ENCODE measurements around the gene FRMD8.

FRMD8 gene

GRCh38 chr11:65459552-65459951 is 73.1 kb downstream of the FRMD8 start:
- Histone ChIP-seq H3K27ac (no peak overlapping the region), H3K4me1 (peaks cover 30% of the 10 kb centered on the region), H3K4me3 (no peak overlapping the region), H3K4me2 (no peak overlapping the region), H3K27me3 (no peaks in the 10 kb centered on the region), H3K9me3 (no peaks in the 10 kb centered on the region), H3K9ac (no peak overlapping the region), H3K36me3 (no peaks in the 10 kb centered on the region), H4K20me1 (no peaks in the 10 kb centered on the region)
- TF ChIP-seq Cebpa-rat (IDR thresholded peaks at IDR 0.05) = no peak

All from BLaER1 (cell line).